GM19240 (cell line): Measurements from ENCODE around the gene LGALS3BP.

Source experiments
- DNase-seq: peaks from one replicate; pipeline ENCODE4 v3.0.0; 2011; ENCODE audit warnings: low spot score; ENCODE audit not compliant: insufficient read length

Gene LGALS3BP

DNA sequence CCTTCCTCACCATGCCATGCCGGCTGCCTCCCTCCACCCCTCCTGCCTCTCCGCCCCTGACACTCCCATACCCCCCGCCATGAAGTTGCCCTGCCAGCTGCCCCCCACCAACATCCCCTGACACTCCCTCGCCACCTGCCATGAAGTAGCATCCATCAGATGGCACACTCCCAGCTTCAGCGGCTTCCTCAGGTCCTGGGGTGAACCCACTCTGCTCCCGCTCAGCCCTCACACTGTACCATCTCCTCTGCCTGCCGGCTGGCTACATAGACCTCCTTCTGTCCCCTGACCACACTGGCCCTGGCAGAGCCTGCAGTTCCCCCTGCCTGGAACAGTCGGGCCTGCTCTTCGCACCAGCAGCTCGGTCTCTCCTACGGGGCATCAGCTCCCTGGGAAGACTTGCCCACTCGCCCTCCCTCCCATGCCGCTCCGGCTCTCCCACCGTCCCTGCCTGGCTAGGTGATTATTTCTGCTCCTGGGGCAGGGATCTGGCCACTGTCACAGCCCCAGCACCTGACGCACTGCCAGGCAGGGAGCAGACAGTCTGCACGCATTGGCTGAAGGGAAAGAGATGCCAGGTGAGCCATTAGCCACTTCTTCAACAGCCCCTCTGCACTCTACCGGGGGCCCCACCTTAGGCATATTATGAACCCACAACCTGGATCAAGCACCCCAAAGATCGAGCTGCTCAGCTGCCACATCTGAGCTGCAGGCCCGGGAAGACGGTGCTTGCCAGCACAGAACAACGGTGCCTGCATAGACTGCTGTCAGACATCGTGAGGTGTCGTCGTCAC is 20.9 kb upstream of the LGALS3BP start:
- DNase-seq, result no peak

DNA sequence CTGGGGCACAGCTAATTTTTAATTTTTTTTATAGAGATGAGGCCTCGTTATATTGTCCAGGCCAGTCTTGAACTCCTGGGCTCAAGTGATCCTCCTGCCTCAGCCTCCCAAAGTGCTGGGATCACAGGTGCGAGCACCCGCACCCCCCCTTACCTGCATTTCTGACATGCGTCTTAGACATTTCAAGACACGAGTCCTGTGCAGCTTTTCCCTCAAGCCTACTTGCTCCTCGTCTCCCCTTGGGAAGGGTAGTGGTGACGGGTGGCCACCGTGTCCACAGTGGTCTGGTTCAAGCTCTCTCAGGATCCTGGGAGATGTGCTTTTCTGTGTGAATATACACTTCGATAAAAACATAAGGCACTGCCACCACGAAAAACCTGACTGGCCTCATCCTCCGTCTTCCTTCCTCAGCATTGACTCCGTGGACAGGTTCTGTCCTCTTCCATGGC is 20.2 kb upstream of the LGALS3BP start:
- DNase-seq, result no peak

DNA sequence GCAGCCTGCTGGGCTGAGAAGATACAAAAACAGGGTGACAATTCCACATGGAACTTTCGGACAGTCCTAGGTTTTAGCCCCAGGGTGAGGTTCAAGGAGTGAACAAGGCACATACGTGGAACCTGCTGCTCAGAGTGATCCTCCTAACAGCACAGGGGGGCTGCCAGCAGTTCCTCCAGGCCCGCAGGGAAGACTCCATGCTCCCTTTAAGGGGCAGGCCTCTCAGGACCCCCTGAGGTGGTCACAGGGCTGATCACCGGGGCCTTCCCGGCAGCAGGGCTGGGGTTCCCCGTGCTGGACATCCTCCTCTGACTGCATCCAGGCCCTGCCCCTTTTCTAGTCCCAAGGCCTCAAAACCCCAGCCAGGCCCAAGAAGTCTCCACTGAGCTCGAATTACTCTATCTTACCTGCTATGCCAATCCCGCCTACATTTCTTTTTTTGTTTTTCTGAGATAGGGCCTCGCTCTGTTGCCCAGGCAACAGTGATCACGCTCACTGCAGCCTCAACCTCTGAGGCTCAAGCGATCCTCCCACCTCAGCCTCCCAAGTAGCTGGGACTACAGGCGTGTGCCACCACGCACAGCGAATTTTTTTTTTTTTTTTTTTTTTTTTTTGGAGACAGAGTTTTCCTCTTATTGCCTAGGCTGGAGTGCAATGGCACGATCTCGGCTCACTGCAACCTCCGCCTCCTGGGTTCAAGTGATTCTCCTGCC is 19.5 kb upstream of the LGALS3BP start:
- DNase-seq, result no peak

DNA sequence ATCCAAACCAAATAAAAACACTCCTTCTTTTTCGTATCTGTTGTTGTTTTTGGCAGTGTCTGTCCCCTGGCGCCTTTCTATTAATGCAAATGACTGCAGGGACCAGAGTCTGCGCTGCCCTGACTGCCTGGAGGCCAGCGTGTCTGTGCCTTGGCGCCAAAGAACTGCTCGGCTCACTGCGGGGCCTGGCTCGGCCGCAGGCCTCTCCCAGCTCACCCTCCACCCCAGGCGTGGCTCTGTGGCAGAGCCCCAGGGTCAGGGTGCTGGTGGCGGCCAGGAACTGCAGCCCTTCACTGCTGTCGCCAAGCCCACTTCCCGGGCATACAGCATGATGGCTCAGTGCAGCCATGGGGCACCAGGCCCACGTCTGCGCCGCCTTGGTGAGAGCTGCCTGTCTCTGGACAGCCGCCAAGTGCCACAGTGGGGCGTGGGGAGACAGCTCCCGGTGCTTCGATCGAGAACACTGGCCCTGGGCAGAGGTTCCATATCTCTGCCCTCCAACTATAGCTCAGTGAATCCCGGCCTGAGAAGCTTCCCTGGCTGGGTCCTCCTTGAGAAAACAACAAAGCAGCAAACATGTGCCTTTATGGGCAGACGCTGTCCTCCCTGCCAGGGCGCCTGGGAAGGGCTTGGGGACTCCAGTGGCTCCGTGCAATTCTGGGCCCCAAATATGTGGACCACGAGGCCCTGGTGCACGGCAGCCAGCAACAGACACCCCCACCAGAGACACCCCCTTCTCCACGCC is 18.8 kb upstream of the LGALS3BP start:
- DNase-seq, result no peak

DNA sequence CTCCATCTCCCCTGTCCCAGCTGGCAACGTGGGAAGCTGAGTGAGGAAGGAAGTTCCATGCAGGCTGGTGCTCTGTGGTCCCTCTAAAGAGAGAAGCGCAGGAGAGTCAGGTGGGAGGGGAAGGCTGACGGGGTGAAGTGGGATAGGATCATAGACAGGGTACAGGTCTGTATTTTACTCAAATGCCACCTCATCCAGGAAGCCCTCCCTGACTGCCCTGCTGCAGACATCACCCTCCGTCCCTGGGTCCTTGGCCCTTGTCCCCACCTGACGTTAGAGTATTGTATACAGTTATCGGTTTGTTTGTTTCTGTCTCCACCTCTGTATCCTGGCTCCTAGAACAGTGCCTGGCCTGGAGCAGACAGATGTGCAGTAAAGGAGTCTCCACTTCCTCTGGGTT is 18.2 kb upstream of the LGALS3BP start:
- DNase-seq, result no peak

DNA sequence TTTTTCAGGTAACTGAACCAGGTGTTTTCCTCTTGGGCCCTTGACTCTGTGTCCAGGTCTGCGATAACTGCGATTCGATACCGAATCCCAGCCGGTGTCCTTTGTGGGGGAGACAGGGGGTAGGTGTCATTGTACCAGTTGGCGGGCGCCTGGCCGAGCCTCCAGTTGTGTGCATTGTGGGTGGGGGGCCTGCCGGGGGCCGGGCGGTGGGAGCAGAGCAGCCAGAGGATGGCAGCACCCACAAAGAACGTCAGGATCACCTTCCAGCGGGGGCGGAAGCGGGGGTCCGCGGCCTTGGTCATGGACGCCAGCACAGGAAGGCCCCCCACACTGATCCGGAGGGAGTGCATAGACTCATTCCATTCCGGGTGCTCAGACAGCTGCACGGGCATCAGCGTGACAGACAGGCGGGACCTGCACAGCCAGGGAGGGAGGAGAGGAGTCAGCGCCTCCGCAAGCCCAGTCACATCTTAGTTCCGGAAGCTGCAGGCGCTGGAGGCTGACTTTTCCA is 17.6 kb upstream of the LGALS3BP start:
- DNase-seq, result no peak

DNA sequence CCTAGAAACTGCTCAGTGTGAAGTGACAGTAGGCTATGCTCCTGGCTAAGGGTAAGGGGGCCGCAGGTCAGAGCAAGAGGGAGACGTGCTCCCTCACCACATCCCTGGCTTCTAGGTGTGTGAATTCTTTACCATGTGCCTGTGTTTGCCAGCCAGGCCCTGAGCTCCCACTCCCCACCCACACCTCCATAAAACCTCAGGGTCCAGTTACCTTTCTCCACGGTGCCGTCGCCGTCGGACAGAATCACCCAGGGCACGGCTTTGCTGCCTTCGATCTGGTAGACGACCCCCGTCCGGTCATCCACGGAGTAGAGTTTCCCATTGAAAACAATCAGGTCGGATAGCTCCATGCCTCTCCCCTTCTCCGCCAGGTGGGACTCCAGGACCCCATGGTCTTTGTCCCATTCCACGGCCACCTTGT is 17.1 kb upstream of the LGALS3BP start:
- no peak for DNase-seq

DNA sequence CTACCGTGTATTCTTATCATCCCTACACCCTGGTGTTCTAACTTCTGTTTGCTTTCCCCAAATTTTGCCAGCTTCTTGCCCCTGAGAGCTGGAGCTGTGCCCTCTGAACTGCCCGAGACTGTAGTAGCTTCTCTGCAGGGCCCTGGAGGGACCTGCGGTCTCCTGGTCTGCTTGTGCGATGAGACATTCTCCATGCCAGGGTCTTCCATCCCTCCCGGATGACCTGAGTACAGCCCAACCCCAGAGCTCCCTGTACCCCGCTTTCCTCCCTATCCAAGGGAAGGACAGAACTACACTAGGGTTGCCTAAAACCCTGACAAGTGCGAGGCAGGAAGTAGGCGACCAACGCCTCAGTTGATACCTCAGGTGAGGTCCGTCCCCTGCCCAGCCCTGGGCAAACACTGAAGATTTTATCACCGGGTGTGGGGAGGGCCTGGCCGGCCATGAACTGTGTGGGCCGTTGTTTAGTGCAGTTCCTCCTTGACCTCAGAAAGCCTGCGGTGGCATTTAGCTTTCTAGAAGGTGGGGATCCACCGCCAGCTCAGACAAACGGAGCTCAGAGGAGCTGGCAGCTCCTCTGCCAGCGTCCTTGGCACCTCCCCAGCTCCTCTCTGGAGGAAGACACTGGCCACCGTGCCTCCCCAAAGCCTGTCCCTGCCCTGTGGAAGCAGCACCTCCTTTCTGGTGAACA is 16.2 kb upstream of the LGALS3BP start:
- DNase-seq, result no peak

DNA sequence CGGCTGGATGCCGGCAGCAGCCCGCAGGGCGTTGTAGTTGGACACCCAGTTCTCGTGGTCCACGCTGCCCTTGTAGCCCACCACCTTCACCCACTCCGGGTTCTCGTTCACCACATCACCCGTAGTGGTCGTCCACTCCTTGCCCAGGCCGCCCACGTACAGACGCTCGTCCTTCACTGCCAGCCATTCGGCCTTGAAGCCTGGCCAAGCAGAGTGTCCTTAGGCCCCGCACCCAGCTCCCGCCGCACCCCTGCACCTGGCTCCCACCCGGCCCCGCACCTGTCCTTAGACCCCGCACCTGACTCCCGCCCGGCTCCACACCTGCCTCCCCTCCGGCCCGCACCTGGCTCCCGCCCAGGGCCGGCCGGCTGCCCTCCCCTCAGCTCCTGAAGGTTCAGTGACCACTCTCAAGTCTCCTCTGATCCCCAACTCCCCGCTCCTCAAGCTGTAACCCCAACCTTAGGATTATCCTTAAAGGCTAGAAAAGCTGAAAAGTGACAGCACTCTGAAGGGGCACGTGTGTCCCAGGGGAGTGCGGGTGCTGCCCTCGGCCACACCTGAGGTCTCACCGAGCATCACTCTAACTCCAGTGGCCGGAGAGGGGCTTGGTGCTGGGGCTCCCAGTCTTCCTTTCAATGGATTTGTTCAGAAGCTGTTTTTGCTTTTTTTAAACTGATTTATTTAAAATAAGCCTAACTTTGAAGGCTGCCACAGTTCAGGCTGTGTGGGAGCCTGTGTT is 15.5 kb upstream of the LGALS3BP start:
- no peak for DNase-seq

DNA sequence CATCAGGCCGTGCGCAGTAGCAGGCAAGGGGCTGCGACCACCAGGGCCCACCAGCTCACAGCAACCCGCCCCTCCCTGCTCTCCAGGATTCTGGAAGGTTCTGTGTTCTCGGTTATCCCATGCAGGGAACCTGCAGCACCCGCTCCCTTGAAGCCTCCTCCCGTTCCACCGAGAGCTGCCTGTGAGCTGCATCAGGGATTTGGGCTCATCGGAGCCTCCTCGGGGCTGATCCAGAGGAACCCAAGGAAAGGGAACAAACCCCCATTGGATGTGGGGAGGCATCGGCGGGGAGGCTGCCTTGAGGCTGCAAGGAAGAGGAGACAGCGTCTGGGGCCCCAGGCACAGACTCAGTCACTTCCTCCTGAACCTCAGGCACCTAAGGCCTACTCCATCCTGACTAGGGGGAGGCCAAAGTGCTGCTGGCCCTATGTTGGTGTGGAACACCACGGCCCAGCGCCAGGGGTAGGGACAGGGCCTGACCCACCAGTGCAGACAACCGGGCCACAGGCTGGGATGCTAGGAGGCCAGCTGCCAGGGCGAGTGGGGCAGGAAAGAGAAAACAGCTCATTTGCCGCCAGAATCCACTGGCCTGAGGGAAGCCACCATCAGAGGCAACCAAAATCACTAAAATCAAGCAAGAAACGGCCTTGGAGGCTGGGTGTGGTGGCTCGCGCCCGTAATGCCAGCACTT is 14.4 kb upstream of the LGALS3BP start:
- DNase-seq, result no peak

DNA sequence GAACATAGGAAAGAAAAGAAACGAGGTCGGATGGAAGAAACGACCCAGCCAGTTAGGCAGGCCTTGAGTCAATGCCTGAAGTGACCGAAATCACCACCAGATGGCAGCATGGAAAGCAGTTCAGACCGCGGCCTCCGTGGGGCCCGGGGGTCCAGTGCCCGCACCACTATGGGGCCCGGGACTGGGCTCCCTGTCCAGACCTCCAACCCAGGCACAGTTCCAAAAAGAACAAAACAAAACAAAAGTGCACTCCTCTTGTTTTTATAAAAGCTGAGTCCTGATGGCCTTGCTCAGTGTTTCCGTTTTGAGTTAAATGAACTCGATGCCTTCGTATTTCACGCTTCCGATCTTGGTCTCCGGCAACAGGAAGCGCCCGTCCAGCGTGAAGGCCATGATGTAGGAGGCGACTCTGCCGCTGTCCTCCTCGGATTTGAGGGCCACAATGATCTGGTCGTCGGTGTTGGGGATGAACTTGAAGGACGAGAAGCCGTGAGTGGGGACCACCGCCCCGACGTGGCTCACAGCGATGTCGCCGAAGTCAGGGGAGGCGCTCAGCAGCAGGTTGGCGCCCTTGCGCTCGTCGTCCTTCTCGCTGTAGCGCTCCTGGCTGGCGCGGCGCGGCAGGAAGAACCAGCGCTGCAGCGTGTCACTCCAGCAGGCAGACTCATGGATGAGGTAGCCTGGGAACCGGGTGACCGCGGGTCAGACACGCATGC is 13.7 kb upstream of the LGALS3BP start:
- peak; percentile 46 for DNase-seq

DNA sequence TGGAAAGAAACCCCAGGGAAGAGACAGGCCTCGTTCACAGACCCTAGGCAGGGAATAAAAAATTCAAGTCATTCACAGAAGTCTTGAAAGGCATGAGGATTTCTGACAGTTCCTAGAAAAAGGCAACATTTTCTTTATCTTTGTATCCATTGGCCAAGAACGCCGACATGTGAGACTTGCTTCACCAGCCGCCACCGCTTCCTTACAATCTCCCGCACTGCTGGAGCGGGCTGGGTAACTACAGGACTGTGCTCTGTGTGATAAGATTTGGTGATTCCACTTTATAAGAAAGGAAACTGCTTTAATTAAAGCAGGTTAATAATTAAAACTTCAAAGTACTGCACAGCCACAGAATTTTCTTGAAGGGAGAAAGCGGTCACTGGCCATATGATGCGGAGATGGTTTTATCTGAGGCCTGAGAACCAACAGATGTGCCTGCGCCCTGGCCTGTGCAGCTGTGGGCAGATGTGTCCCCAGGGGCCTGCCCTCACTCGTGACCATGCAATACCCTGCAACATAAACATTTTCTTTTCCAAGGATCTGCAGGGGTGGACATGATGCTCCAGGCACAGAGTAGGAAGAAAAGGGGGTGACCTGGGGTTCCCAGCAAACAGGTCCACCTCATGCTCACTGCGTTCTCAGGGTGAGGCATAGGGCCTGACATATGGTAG is 13.0 kb upstream of the LGALS3BP start:
- no peak for DNase-seq

DNA sequence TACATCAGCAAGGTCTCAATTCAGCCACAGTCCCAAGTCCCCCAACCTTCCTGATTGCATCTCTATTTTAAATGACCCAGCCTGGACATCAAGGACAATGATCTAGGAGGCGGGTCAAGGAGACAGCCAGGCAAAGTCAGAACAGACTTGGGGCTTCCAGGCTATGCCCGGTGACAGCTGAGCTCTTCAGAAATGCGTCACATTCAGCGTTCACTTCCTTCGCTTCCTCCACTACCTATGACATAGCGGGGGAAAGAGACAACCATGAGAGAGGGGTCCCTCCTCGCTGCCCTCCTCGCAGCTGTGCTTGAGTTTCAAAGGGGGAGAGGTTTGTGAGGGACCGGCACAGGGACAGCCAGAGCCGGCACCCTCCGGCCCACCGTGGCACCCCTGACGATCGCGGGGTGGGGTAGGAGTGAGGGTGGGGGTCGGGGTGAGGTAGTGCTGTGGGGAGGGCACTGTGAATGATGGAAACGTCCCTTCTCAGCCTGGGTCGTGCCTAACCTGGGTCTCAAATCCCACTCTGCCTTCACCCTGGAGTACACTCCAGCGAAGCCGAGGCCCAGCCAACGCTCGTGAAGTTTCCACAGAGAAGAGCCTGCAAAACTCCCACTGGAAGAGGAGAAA is 12.3 kb upstream of the LGALS3BP start:
- DNase-seq, result no peak

DNA sequence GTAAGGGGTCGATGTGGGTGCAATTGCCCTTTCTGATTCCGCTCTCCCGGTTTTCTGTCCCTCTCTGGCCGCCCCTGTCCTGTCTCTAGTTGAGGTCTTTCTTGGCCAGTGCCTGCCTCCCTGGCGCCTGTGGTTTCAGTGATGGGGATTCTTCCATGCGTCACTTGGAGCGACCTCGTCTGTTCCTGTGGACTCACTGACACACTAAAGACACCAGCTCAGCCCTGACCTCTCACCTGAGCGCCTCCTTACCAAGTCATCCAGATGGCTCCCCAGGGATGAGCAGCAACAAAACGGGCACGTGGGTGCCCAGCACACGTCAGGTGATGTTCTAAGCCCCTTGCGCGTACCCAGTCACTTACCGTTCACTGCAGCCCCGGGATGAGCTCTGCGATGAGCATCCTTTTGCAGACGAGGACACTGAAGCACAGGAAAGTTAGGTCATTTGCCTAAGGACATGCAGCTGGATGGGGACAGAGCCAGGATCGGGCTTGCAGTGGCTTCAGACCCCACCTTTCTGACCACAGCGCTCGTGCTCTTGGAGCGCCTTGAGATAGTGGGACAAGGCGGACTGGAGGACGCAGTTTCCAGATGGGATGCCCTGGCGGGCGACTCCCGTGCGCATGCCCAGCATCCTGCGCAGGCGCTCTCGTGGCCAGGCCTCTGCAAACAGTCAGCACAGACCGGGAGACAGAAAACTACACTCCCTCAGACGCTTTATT is 11.5 kb upstream of the LGALS3BP start:
- no peak for DNase-seq

DNA sequence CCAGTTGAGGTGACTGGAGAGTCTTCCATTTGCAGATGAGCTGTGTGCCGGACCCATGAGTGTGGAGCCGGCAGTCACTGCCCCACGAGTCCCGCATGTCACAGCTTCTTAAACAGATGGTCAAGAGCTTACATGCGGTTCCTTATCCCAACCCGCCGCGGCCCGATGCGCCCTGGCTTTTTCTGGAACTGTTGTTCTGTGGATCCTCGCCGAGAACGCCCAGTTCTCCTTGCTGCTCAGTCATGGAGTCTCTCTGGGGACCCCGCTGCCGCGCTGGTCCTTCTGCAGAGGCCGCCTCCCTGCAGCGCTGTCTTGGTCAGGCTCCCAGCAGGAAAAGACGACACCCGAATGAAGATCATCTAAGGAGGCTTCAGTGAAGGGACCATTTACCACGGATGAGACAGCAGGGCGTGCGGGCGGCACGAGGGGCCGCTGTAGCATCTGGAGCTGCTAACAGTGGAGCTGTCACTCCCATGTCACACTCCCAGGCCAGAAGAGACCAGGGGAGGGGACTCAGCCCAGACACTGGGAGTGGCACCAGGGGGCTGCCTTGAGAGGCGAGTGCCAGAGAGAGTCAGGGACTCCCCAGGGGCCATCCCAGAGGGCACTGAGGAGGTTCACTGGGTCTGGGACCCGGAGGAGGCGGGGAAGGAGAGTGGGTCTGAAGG is 10.8 kb upstream of the LGALS3BP start:
- no peak for DNase-seq

DNA sequence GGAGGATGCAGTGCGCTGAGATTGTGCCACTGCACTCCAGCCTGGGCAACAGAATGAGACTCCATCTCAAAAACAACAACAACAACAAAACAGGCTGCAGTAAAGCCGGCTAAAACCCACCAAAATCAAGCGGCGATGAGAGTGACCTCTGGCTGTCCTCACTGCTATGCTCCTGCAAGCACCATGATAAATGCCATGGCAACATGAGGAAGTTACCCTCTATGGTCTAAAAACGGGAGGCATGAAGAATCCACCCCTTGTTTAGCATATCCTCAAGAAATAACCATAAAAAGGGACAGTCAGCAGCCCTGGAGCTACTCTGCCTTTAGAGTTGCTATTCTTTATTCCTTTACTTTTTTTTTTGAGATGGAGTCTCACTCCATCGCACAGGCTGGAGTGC is 8.4 kb upstream of the LGALS3BP start:
- no peak for DNase-seq

DNA sequence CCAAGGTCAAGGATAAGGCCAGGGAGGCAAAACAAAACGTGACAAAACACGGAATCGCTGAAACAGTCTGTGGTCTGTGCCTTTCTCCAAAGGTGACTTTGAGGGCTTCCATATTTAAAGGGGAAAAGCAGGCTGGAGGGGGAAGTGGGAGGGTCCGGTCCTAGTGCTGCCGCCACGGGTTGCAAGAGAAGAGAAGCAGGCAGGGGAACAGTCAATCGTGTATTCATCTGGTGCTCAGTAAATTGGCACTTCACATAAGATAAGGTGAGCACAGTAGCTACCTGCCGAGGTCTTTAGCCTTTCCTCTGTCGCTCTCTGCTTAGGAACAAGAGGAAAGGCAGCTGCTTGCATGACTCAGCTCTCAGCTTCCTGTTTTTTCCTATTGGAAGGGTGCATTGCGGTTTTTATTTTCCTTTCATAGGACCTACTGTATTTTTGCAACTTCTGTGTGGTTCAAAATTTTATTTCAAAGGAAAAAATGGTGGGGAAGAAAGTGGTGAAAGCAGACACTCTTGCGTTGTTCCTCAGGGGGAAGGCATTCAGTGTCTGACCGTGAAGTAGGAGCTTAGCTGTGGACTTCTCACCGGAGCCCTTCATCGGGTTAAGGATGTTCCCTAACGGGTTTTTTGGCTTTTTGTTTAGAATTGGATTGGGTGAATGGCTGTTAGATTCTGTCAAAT is 7.1 kb upstream of the LGALS3BP start:
- DNase-seq, result no peak
